DND-41 (cell line): Measurements from ENCODE around the gene MRM2.

ENCODE experiments used
- ATAC-seq: fragments of 200-7000 bp; cut with Tn5 transposase; 3 replicates; pipeline ENCODE4 v1.9.1; 2021; ENCODE audit warnings: low read depth; ENCODE audit not compliant: insufficient read depth
- DNase-seq: peaks from one replicate; pipeline ENCODE4 v3.0.0-alpha.2; 2020
- H2AFZ ChIP-seq: 2 replicates; pipeline ENCODE4 v1.6.0; 2012; ENCODE audit warnings: low read depth, low read length
- H3K27ac ChIP-seq: 2 replicates; pipeline ENCODE4 v1.5.1; 2012; ENCODE audit warnings: low read length, inconsistent platforms
- H3K27me3 ChIP-seq: fragments of 200-600 bp; sonication (generic); 2 replicates; pipeline ENCODE4 v1.6.0; 2012; ENCODE audit warnings: low read length, mild to moderate bottlenecking, inconsistent platforms; ENCODE audit not compliant: insufficient read depth, poor library complexity
- H3K36me3 ChIP-seq: 2 replicates; pipeline ENCODE4 v1.5.1; 2012; ENCODE audit warnings: low read length, inconsistent platforms; ENCODE audit not compliant: insufficient read depth
- H3K4me1 ChIP-seq: 2 replicates; pipeline ENCODE4 v1.5.1; 2012; ENCODE audit warnings: mild to moderate bottlenecking, low read length; ENCODE audit not compliant: insufficient read depth
- H3K4me2 ChIP-seq: 2 replicates; pipeline ENCODE4 v1.6.0; 2012; ENCODE audit warnings: mild to moderate bottlenecking, moderate library complexity, low read length, inconsistent platforms; ENCODE audit not compliant: insufficient read depth
- H3K4me3 ChIP-seq, 2 experiments: fragments of 200-600 bp in 1 of 2; shearing (Covaris generic) in 1 of 2; 2 replicates each; pipeline ENCODE4 v1.5.1; 2012 to 2016; ENCODE audit warnings: inconsistent platforms in 2 of 2, low read length in 2 of 2, mild to moderate bottlenecking in 2 of 2, low read depth in 1 of 2, moderate library complexity in 1 of 2
- H3K79me2 ChIP-seq: 2 replicates; pipeline ENCODE4 v1.6.0; 2012; ENCODE audit warnings: low read length, inconsistent platforms; ENCODE audit not compliant: insufficient read depth
- H3K9ac ChIP-seq: 2 replicates; pipeline ENCODE4 v1.6.0; 2012; ENCODE audit warnings: low read depth, mild to moderate bottlenecking, inconsistent platforms, low read length, moderate library complexity
- H3K9me3 ChIP-seq: 2 replicates; pipeline ENCODE4 v1.5.1; 2012; ENCODE audit warnings: low read length, moderate library complexity, mild to moderate bottlenecking, inconsistent platforms; ENCODE audit not compliant: insufficient read depth, severe bottlenecking
- H4K20me1 ChIP-seq: 2 replicates; pipeline ENCODE4 v1.6.0; 2012; ENCODE audit warnings: low read length; ENCODE audit not compliant: insufficient read depth
- CTCF ChIP-seq: IDR thresholded peaks from 2 replicates; pipeline ENCODE4 v1.5.1; 2012; ENCODE audit warnings: borderline replicate concordance, low read length, moderate library complexity, mild to moderate bottlenecking; ENCODE audit not compliant: poor library complexity, severe bottlenecking; ENCODE audit errors: extremely low read depth
- EZH2 ChIP-seq: IDR thresholded peaks from 3 replicates; pipeline ENCODE4 v1.6.1; 2012; ENCODE audit warnings: borderline replicate concordance, low read depth, mild to moderate bottlenecking, moderate library complexity, low read length, inconsistent platforms; ENCODE audit not compliant: severe bottlenecking

Gene MRM2

DNA sequence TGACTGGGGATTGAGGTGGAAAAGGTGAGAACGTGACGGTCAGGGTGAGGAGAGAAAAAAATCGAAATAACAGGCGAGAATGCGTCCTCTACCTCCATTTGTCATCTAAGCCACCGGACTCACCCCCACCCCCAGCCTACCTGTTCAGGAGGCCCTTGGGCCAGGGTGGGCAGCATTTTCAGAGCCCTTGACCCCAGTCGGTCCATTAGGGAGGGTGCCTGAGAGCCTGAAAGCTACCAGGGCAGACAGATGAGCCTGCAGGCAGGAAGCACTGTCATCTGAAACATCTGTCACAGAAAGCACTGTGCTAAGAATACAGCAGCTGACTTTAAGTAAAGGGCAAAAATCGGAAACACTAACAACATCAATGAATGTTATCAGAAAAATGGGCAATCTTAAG is 56.3 kb downstream of the MRM2 start:
- ATAC-seq = no peak
- Histone ChIP-seq H3K4me1 (no peaks in the 10 kb centered on the region), H2AFZ (no peak overlapping the region), H3K27ac (no peak overlapping the region), H3K79me2 (peaks cover 10% of the 10 kb centered on the region; the same call in 1 of the 2 replicates), H3K4me3 (no peak overlapping the region), H4K20me1 (peaks cover 3% of the 10 kb centered on the region; the same call in 1 of the 2 replicates), H3K9me3 (no peaks in the 10 kb centered on the region), H3K36me3 (peaks cover 33% of the 10 kb centered on the region; the same call in 1 of the 2 replicates), H3K4me2 (no peak overlapping the region), H3K9ac (no peak overlapping the region), H3K27me3 (no peaks in the 10 kb centered on the region)
- DNase-seq = no peak
- TF ChIP-seq EZH2 = no peak
- TF ChIP-seq CTCF = no peak
